ENCODE data around the gene JUN. TPM values are rescaled to one million over a fixed set of nuclear protein-coding genes. Genes with fewer than 3 reads are reported as not detected.

Gene JUN
- total RNA-seq, 2 experiments from 2014 or later, result 30.1 to 35.6 TPM

- Mint-ChIP-seq H3K4me3 (no peak overlapping the region), H3K36me3 (ENCODE audit: low read depth) (no peaks in the 10 kb centered on the region), H3K9me3 (no peaks in the 10 kb centered on the region), H3K27ac (no peak overlapping the region), H3K4me1 (no peaks in the 10 kb centered on the region), H3K27me3 (peaks cover 10% of the 10 kb centered on the region)
- POLR2A ChIA-PET, result interaction anchor here (0.7 kb wide), 1 partner anchor 390 kb away, joined by 7 read pairs; no protein-coding TSS in a partner anchor
- CTCF ChIA-PET, result interaction anchor here (0.8 to 1.2 kb wide), 2 partner anchors 12 to 803 kb away, joined by 3 to 4 read pairs; no protein-coding TSS in a partner anchor
- DNase-seq, result no peak
These were observed 19.4 kb downstream of the JUN start for GRCh38 chr1:58764294-58764978.

DNA sequence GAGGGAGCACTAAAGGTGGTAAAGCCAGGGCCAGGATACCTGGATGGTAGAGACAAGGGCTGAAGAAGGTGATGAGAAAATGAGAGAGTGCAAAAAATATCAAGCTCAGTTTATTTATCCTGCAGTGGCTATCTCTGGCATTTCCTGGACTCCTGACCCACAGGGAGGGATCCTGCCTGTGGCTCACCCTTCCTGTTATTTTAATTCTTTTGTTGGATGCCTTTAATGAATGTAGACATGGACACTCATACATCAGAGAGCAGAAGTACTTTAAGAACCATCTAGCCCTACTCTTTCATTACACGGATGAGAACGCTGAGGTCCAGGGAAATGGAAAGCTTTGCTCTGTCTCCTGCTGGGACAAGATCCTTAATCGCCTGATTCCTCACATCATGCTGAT, 20.6 kb downstream of the JUN start:
- no peaks in the 10 kb centered on the region for H3K4me1 Mint-ChIP-seq
- H3K36me3 Mint-ChIP-seq (ENCODE audit: low read depth), result no peaks in the 10 kb centered on the region
- no peak overlapping the region for H3K27ac Mint-ChIP-seq
- H3K27me3 Mint-ChIP-seq, result peaks cover 8% of the 10 kb centered on the region
- ChIA-PET POLR2A (interaction anchor here (0.6 kb wide), 1 partner anchor 375 kb away, joined by 3 read pairs; no protein-coding TSS in a partner anchor), CTCF (interaction anchor here (0.6 to 1.2 kb wide), 3 partner anchors 14 to 209 kb away, joined by 3 to 5 read pairs (median 4); no protein-coding TSS in a partner anchor)
- DNase-seq, result no peak
- H3K9me3 Mint-ChIP-seq, result no peaks in the 10 kb centered on the region
- H3K4me3 Mint-ChIP-seq, result no peak overlapping the region

GRCh38 chr1:58762806-58763205, 21.0 kb downstream of the JUN start:
- H3K4me3 Mint-ChIP-seq, result no peak overlapping the region
- no peak overlapping the region for H3K27ac Mint-ChIP-seq
- H3K27me3 Mint-ChIP-seq, result peaks cover 5% of the 10 kb centered on the region
- H3K36me3 Mint-ChIP-seq (ENCODE audit: low read depth), result no peaks in the 10 kb centered on the region
- POLR2A ChIA-PET, result interaction anchor here (0.6 kb wide), 1 partner anchor 376 kb away, joined by 3 read pairs; no protein-coding TSS in a partner anchor
- CTCF ChIA-PET, result interaction anchor here (0.6 to 1.2 kb wide), 2 partner anchors 14 to 209 kb away, joined by 3 to 5 read pairs; no protein-coding TSS in a partner anchor
- H3K4me1 Mint-ChIP-seq, result no peaks in the 10 kb centered on the region
- no peak for DNase-seq
- H3K9me3 Mint-ChIP-seq, result no peaks in the 10 kb centered on the region

- peak overlapping the region; percentile 20 for H3K4me3 Mint-ChIP-seq
- H3K27me3 Mint-ChIP-seq, result no peaks in the 10 kb centered on the region
- CTCF ChIA-PET, result interaction anchor here (1.0 to 1.4 kb wide), 3 partner anchors 11 to 209 kb away, joined by 3 to 5 read pairs (median 4); partner anchors contain the start of gene OMA1
- H3K4me1 Mint-ChIP-seq, result peaks cover 44% of the 10 kb centered on the region
- peak overlapping the region; percentile 83 for H3K27ac Mint-ChIP-seq
- H3K36me3 Mint-ChIP-seq (ENCODE audit: low read depth), result peaks cover 3% of the 10 kb centered on the region
- POLR2A ChIA-PET, result no interaction called here
- DNase-seq, result peak; percentile 44
- no peaks in the 10 kb centered on the region for H3K9me3 Mint-ChIP-seq
These were observed 28.4 kb downstream of the JUN start for GRCh38 chr1:58755468-58755872.

DNA sequence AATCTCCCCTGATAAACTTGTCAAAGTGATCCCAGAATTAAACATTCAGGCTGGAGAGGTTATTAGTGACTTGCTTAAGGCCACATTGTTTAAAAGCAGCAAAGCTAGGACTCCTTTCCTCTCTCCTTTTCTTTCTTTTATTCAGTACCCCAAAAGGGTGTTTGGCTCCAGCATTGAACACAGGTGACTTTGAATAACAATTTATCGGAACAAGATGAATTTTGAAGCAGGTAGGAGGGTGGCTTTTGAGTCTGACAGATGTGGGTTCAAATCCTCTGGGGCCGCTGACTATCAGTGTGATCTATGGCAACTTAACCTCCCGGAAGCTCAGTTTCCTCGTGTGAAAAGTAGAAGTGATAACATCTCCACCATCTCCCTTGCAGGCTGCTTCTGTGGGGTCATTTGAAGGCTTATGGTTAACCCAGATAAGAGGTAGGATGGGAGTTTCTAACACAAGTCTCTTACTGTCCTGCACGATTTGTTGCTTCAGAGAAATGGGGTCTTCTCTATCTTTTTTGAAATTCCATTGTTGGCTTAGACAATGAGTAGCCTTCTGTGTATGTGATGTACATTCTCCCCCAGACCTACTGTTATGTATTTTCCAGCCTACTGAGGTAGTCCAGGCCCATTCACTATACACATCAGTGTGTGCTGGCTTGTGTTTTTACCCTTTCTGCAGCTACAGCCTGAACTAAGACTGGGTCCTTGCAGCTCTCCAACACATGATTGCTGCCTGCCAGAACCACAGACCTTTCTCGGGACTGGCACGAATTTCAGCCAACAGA, 29.0 kb downstream of the JUN start:
- H3K9me3 Mint-ChIP-seq, result no peaks in the 10 kb centered on the region
- peaks cover 44% of the 10 kb centered on the region for H3K4me1 Mint-ChIP-seq
- ChIA-PET POLR2A (interaction anchor here (0.6 kb wide), 1 partner anchor 79 kb away, joined by 3 read pairs; no protein-coding TSS in a partner anchor), CTCF (interaction anchor here (1.0 to 1.4 kb wide), 3 partner anchors 11 to 208 kb away, joined by 3 to 5 read pairs (median 4); partner anchors contain the start of gene OMA1)
- peak overlapping the region; percentile 20 for H3K4me3 Mint-ChIP-seq
- peaks cover 3% of the 10 kb centered on the region for H3K36me3 Mint-ChIP-seq (ENCODE audit: low read depth)
- DNase-seq, result peak; percentile 48
- H3K27me3 Mint-ChIP-seq, result no peaks in the 10 kb centered on the region
- peak overlapping the region; percentile 83 for H3K27ac Mint-ChIP-seq

GRCh38 chr1:58754073-58754613, 29.7 kb downstream of the JUN start:
- DNase-seq, result no peak
- Mint-ChIP-seq H3K4me1 (peaks cover 44% of the 10 kb centered on the region), H3K27me3 (no peaks in the 10 kb centered on the region), H3K4me3 (no peak overlapping the region), H3K36me3 (ENCODE audit: low read depth) (peaks cover 3% of the 10 kb centered on the region), H3K27ac (peak overlapping the region; percentile 83), H3K9me3 (no peaks in the 10 kb centered on the region)
- CTCF ChIA-PET, result interaction anchor here (0.6 kb wide), 1 partner anchor 1025 kb away, joined by 3 read pairs; no protein-coding TSS in a partner anchor
- POLR2A ChIA-PET, result interaction anchor here (0.6 kb wide), 1 partner anchor 79 kb away, joined by 3 read pairs; no protein-coding TSS in a partner anchor

- Mint-ChIP-seq H3K4me3 (no peak overlapping the region), H3K4me1 (peaks cover 44% of the 10 kb centered on the region), H3K27me3 (no peaks in the 10 kb centered on the region), H3K9me3 (no peaks in the 10 kb centered on the region), H3K27ac (no peak overlapping the region), H3K36me3 (ENCODE audit: low read depth) (peaks cover 3% of the 10 kb centered on the region)
- DNase-seq, result no peak
- CTCF ChIA-PET, result no interaction called here
- POLR2A ChIA-PET, result no interaction called here
These were observed 30.4 kb downstream of the JUN start for GRCh38 chr1:58753431-58753866.

DNA sequence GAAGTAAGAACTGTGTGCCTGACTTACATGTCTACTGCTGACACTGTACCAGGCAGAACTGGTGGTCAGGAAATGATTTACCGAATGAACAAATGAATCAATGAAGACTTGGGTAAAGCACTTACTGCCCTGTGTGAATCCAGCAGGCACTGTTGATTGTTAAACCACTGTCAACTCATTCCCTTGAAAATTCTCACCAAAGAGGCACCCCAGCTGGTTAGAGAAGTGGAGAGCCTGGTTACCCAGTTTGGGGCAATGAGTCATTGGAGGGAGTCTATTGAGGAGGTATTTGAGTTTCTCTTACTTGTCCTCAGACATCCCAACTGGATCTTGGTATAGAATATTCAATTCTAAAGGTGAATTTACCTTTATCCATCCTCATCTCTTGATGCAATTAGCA, 34.2 kb downstream of the JUN start:
- no peaks in the 10 kb centered on the region for H3K36me3 Mint-ChIP-seq (ENCODE audit: low read depth)
- H3K27me3 Mint-ChIP-seq, result peaks cover 11% of the 10 kb centered on the region
- no peak overlapping the region for H3K4me3 Mint-ChIP-seq
- peaks cover 18% of the 10 kb centered on the region for H3K4me1 Mint-ChIP-seq
- ChIA-PET POLR2A (no interaction called here), CTCF (interaction anchor here (0.8 to 0.9 kb wide), 2 partner anchors 13 to 23 kb away, joined by 3 read pairs; no protein-coding TSS in a partner anchor)
- no peaks in the 10 kb centered on the region for H3K9me3 Mint-ChIP-seq
- no peak for DNase-seq
- no peak overlapping the region for H3K27ac Mint-ChIP-seq

DNA sequence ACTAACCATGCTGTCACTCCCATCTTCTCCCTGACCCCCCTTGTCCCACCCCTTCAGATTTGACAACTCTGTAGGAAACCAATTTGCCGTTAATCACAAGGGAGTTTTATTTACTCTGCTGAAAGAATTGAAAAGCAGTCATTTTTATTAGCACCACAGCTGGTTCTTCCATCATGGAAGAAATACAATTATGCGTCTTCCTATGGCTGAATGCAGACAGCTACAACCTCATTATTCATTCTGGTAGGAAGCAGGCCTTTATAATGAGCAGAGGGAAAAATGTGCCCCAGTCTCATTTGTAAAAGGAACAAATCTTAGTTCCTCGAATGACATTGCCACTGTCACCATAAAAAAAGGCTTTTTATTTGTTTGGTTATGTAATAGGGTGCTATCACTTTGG, 35.2 kb downstream of the JUN start:
- Mint-ChIP-seq H3K27ac (no peak overlapping the region), H3K27me3 (peaks cover 18% of the 10 kb centered on the region), H3K36me3 (ENCODE audit: low read depth) (no peaks in the 10 kb centered on the region), H3K9me3 (no peaks in the 10 kb centered on the region), H3K4me3 (no peak overlapping the region), H3K4me1 (peaks cover 8% of the 10 kb centered on the region)
- POLR2A ChIA-PET, result no interaction called here
- no peak for DNase-seq
- CTCF ChIA-PET, result interaction anchor here (0.9 kb wide), 1 partner anchor 14 kb away, joined by 3 read pairs; no protein-coding TSS in a partner anchor

DNA sequence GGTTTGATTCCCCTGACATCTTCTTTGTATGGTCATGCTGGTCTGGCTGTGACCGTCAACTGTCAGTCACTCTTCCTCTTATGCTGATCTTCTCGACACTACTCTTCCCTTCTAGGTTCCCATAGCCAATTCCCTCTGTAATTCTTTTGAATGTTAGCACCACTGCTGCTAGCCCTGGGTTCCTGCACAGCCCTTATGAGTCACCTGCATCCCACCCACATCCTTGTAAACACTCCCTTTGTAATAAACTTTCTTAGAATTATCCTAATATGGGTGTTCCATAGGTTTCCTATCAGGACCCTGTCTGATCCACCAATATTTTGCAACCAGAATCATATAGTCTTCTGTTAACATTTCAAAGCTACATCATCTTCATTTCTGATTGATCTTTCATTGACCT, 37.1 kb downstream of the JUN start:
- CTCF ChIA-PET, result interaction anchor here (0.7 kb wide), 1 partner anchor 31 kb away, joined by 3 read pairs; no protein-coding TSS in a partner anchor
- Mint-ChIP-seq H3K36me3 (ENCODE audit: low read depth) (no peaks in the 10 kb centered on the region), H3K4me3 (no peak overlapping the region), H3K9me3 (no peaks in the 10 kb centered on the region), H3K4me1 (no peaks in the 10 kb centered on the region), H3K27me3 (peaks cover 18% of the 10 kb centered on the region), H3K27ac (no peak overlapping the region)
- no peak for DNase-seq
- POLR2A ChIA-PET, result no interaction called here

- ChIA-PET POLR2A (no interaction called here), CTCF (no interaction called here)
- DNase-seq, result no peak
- H3K36me3 Mint-ChIP-seq (ENCODE audit: low read depth), result no peaks in the 10 kb centered on the region
- no peak overlapping the region for H3K27ac Mint-ChIP-seq
- H3K9me3 Mint-ChIP-seq, result no peaks in the 10 kb centered on the region
- no peak overlapping the region for H3K4me3 Mint-ChIP-seq
- peaks cover 18% of the 10 kb centered on the region for H3K27me3 Mint-ChIP-seq
- no peaks in the 10 kb centered on the region for H3K4me1 Mint-ChIP-seq
These were observed 37.7 kb downstream of the JUN start for GRCh38 chr1:58746182-58746581.

DNA sequence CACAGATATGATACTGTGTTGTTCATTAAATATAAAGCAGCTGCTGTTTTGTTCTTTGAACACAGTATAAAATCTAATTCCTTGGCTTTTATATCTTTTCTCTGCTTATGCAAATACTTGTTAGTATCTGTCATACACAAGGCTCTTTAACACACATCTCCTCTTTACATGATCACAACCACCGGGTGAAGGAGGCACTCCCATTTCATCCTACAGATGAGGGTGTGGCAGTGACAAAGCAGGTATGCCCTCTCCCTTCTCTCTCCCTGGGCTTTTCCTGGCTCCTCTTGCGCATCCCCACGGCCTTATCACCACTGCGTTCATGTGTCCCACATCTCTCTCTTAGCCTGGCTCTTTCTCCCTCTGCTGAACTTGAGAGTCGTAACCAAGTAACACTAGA, 38.2 kb downstream of the JUN start:
- H3K9me3 Mint-ChIP-seq, result no peaks in the 10 kb centered on the region
- CTCF ChIA-PET, result no interaction called here
- H3K27me3 Mint-ChIP-seq, result peaks cover 18% of the 10 kb centered on the region
- H3K4me1 Mint-ChIP-seq, result no peaks in the 10 kb centered on the region
- POLR2A ChIA-PET, result no interaction called here
- H3K36me3 Mint-ChIP-seq (ENCODE audit: low read depth), result no peaks in the 10 kb centered on the region
- no peak overlapping the region for H3K4me3 Mint-ChIP-seq
- no peak overlapping the region for H3K27ac Mint-ChIP-seq
- no peak for DNase-seq

All from activated CD4-positive, alpha-beta T cell treated with anti-CD3 and anti-CD28 coated beads, Interleukin-2, amount 10 ng/mL, durations not matched to agents 7 days and 5 days (primary cell).